DND-41 (cell line): ENCODE results near the gene OR6S1.

Experiments
- ATAC-seq: fragments of 200-7000 bp; cut with Tn5 transposase; 3 replicates; pipeline ENCODE4 v1.9.1; 2021; ENCODE audit warnings: low read depth; ENCODE audit not compliant: insufficient read depth
- DNase-seq: peaks from one replicate; pipeline ENCODE4 v3.0.0-alpha.2; 2020
- H2AFZ ChIP-seq: 2 replicates; pipeline ENCODE4 v1.6.0; 2012; ENCODE audit warnings: low read depth, low read length
- H3K27ac ChIP-seq: 2 replicates; pipeline ENCODE4 v1.5.1; 2012; ENCODE audit warnings: low read length, inconsistent platforms
- H3K27me3 ChIP-seq: fragments of 200-600 bp; sonication (generic); 2 replicates; pipeline ENCODE4 v1.6.0; 2012; ENCODE audit warnings: low read length, mild to moderate bottlenecking, inconsistent platforms; ENCODE audit not compliant: insufficient read depth, poor library complexity
- H3K36me3 ChIP-seq: 2 replicates; pipeline ENCODE4 v1.5.1; 2012; ENCODE audit warnings: low read length, inconsistent platforms; ENCODE audit not compliant: insufficient read depth
- H3K4me1 ChIP-seq: 2 replicates; pipeline ENCODE4 v1.5.1; 2012; ENCODE audit warnings: mild to moderate bottlenecking, low read length; ENCODE audit not compliant: insufficient read depth
- H3K4me2 ChIP-seq: 2 replicates; pipeline ENCODE4 v1.6.0; 2012; ENCODE audit warnings: mild to moderate bottlenecking, moderate library complexity, low read length, inconsistent platforms; ENCODE audit not compliant: insufficient read depth
- H3K4me3 ChIP-seq, 2 experiments: fragments of 200-600 bp in 1 of 2; shearing (Covaris generic) in 1 of 2; 2 replicates each; pipeline ENCODE4 v1.5.1; 2012 to 2016; ENCODE audit warnings: inconsistent platforms in 2 of 2, low read length in 2 of 2, mild to moderate bottlenecking in 2 of 2, low read depth in 1 of 2, moderate library complexity in 1 of 2
- H3K79me2 ChIP-seq: 2 replicates; pipeline ENCODE4 v1.6.0; 2012; ENCODE audit warnings: low read length, inconsistent platforms; ENCODE audit not compliant: insufficient read depth
- H3K9ac ChIP-seq: 2 replicates; pipeline ENCODE4 v1.6.0; 2012; ENCODE audit warnings: low read depth, mild to moderate bottlenecking, inconsistent platforms, low read length, moderate library complexity
- H3K9me3 ChIP-seq: 2 replicates; pipeline ENCODE4 v1.5.1; 2012; ENCODE audit warnings: low read length, moderate library complexity, mild to moderate bottlenecking, inconsistent platforms; ENCODE audit not compliant: insufficient read depth, severe bottlenecking
- H4K20me1 ChIP-seq: 2 replicates; pipeline ENCODE4 v1.6.0; 2012; ENCODE audit warnings: low read length; ENCODE audit not compliant: insufficient read depth
- EZH2 ChIP-seq: IDR thresholded peaks from 3 replicates; pipeline ENCODE4 v1.6.1; 2012; ENCODE audit warnings: borderline replicate concordance, low read depth, mild to moderate bottlenecking, moderate library complexity, low read length, inconsistent platforms; ENCODE audit not compliant: severe bottlenecking
- TF ChIP-seq, protein P1 (sequence below): IDR thresholded peaks from 2 replicates; pipeline ENCODE4 v1.5.1; 2012; ENCODE audit warnings: borderline replicate concordance, low read length, moderate library complexity, mild to moderate bottlenecking; ENCODE audit not compliant: poor library complexity, severe bottlenecking; ENCODE audit errors: extremely low read depth

The OR6S1 gene

GRCh38 chr14:20687362-20688166 lies 46.1 kb upstream of the OR6S1 start:
- Histone ChIP-seq H3K36me3 (no peaks in the 10 kb centered on the region), H4K20me1 (no peaks in the 10 kb centered on the region), H3K27ac (no peak overlapping the region), H3K4me1 (peaks cover 33% of the 10 kb centered on the region), H3K4me2 (no peak overlapping the region), H3K27me3 (no peaks in the 10 kb centered on the region), H3K9ac (no peak overlapping the region), H3K79me2 (no peaks in the 10 kb centered on the region), H3K9me3 (no peaks in the 10 kb centered on the region), H2AFZ (no peak overlapping the region), H3K4me3 (no peak overlapping the region)
- ATAC-seq (no peak), DNase-seq (no peak)
- TF ChIP-seq EZH2: no peak
- TF ChIP-seq, protein P1, sequence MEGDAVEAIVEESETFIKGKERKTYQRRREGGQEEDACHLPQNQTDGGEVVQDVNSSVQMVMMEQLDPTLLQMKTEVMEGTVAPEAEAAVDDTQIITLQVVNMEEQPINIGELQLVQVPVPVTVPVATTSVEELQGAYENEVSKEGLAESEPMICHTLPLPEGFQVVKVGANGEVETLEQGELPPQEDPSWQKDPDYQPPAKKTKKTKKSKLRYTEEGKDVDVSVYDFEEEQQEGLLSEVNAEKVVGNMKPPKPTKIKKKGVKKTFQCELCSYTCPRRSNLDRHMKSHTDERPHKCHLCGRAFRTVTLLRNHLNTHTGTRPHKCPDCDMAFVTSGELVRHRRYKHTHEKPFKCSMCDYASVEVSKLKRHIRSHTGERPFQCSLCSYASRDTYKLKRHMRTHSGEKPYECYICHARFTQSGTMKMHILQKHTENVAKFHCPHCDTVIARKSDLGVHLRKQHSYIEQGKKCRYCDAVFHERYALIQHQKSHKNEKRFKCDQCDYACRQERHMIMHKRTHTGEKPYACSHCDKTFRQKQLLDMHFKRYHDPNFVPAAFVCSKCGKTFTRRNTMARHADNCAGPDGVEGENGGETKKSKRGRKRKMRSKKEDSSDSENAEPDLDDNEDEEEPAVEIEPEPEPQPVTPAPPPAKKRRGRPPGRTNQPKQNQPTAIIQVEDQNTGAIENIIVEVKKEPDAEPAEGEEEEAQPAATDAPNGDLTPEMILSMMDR: no peak

- Histone ChIP-seq H3K4me2 (no peak overlapping the region), H3K9ac (no peak overlapping the region), H3K4me3 (no peak overlapping the region), H3K27me3 (no peaks in the 10 kb centered on the region), H3K9me3 (no peaks in the 10 kb centered on the region), H2AFZ (no peak overlapping the region), H3K36me3 (no peaks in the 10 kb centered on the region), H3K27ac (no peak overlapping the region), H3K4me1 (peaks cover 41% of the 10 kb centered on the region), H4K20me1 (no peaks in the 10 kb centered on the region), H3K79me2 (no peaks in the 10 kb centered on the region)
- TF ChIP-seq EZH2: no peak
- TF ChIP-seq, protein P1: no peak
- DNase-seq: no peak
- no peak for ATAC-seq
Observed at GRCh38 chr14:20686386-20687143, 45.1 kb upstream of the OR6S1 start.

GRCh38 chr14:20684662-20685456 lies 43.4 kb upstream of the OR6S1 start:
- Histone ChIP-seq H3K27ac (peak overlapping the region; percentile 97), H3K4me1 (peaks cover 39% of the 10 kb centered on the region), H3K9ac (peak overlapping the region; percentile 96), H3K4me3 (peak overlapping the region; percentile 79 to 83; a peak in 3 of 4 replicates), H3K36me3 (no peaks in the 10 kb centered on the region), H2AFZ (peak overlapping the region; percentile 90), H3K27me3 (no peaks in the 10 kb centered on the region), H3K79me2 (no peaks in the 10 kb centered on the region), H3K4me2 (peak overlapping the region; percentile 93), H3K9me3 (no peaks in the 10 kb centered on the region), H4K20me1 (no peaks in the 10 kb centered on the region)
- DNase-seq: no peak
- no peak for ATAC-seq
- TF ChIP-seq EZH2: no peak
- TF ChIP-seq, protein P1: no peak
